Measurements from ENCODE around the gene ODC1.

Gene ODC1

DNA sequence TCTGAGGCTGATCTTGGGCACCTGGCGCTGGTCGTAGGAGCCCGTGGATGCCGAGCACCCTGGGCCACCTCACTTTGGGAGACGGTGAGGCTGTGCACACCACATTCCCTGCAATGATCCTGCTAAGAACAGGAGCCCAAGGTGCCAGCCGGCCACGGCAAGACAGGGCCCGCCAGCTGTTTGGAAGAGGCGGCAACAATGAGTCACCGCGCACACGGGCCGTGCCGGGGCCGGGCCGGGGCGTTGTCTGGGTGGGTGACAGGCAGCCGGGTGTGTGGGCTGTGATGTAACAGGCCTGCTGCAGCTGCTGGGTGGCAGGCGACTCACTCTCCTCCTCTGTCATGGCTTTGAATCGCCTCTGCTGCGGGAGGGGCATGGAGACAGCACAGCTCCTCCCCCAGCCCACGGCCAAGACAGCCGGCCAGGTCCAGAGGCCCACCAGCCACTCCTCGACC lies 49.7 kb upstream of the ODC1 start (continued):
- TF ChIP-seq, protein P1, sequence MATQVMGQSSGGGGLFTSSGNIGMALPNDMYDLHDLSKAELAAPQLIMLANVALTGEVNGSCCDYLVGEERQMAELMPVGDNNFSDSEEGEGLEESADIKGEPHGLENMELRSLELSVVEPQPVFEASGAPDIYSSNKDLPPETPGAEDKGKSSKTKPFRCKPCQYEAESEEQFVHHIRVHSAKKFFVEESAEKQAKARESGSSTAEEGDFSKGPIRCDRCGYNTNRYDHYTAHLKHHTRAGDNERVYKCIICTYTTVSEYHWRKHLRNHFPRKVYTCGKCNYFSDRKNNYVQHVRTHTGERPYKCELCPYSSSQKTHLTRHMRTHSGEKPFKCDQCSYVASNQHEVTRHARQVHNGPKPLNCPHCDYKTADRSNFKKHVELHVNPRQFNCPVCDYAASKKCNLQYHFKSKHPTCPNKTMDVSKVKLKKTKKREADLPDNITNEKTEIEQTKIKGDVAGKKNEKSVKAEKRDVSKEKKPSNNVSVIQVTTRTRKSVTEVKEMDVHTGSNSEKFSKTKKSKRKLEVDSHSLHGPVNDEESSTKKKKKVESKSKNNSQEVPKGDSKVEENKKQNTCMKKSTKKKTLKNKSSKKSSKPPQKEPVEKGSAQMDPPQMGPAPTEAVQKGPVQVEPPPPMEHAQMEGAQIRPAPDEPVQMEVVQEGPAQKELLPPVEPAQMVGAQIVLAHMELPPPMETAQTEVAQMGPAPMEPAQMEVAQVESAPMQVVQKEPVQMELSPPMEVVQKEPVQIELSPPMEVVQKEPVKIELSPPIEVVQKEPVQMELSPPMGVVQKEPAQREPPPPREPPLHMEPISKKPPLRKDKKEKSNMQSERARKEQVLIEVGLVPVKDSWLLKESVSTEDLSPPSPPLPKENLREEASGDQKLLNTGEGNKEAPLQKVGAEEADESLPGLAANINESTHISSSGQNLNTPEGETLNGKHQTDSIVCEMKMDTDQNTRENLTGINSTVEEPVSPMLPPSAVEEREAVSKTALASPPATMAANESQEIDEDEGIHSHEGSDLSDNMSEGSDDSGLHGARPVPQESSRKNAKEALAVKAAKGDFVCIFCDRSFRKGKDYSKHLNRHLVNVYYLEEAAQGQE (tag by site-specific recombination; IDR thresholded peaks at IDR 0.05), result no peak
- no peak for TF ChIP-seq ZNF350 (tag by site-specific recombination; IDR thresholded peaks at IDR 0.05)
- no peak for TF ChIP-seq ZNF221 (tag by site-specific recombination; IDR thresholded peaks at IDR 0.05; ENCODE audit: borderline replicate concordance)
- TF ChIP-seq, protein P2, sequence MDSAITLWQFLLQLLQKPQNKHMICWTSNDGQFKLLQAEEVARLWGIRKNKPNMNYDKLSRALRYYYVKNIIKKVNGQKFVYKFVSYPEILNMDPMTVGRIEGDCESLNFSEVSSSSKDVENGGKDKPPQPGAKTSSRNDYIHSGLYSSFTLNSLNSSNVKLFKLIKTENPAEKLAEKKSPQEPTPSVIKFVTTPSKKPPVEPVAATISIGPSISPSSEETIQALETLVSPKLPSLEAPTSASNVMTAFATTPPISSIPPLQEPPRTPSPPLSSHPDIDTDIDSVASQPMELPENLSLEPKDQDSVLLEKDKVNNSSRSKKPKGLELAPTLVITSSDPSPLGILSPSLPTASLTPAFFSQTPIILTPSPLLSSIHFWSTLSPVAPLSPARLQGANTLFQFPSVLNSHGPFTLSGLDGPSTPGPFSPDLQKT (IDR thresholded peaks at IDR 0.05; ENCODE audit: borderline replicate concordance, low read depth, low read length), result no peak
- no peak for TF ChIP-seq ZFP3 (tag by site-specific recombination; IDR thresholded peaks at IDR 0.05; ENCODE audit: low read depth)
- TF ChIP-seq, protein P3, sequence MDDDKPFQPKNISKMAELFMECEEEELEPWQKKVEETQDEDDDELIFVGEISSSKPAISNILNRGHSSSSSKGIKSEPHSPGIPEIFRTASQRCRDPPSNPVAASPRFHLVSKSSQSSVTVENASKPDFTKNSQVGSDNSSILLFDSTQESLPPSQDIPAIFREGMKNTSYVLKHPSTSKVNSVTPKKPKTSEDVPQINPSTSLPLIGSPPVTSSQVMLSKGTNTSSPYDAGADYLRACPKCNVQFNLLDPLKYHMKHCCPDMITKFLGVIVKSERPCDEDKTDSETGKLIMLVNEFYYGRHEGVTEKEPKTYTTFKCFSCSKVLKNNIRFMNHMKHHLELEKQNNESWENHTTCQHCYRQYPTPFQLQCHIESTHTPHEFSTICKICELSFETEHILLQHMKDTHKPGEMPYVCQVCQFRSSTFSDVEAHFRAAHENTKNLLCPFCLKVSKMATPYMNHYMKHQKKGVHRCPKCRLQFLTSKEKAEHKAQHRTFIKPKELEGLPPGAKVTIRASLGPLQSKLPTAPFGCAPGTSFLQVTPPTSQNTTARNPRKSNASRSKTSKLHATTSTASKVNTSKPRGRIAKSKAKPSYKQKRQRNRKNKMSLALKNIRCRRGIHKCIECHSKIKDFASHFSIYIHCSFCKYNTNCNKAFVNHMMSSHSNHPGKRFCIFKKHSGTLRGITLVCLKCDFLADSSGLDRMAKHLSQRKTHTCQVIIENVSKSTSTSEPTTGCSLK (tag by site-specific recombination; IDR thresholded peaks at IDR 0.05), result no peak
- TF ChIP-seq IKZF3 (tag by site-specific recombination; IDR thresholded peaks at IDR 0.05), result no peak
- no peak for TF ChIP-seq ZNF623 (tag by site-specific recombination; IDR thresholded peaks at IDR 0.05)
- TF ChIP-seq, protein P4, sequence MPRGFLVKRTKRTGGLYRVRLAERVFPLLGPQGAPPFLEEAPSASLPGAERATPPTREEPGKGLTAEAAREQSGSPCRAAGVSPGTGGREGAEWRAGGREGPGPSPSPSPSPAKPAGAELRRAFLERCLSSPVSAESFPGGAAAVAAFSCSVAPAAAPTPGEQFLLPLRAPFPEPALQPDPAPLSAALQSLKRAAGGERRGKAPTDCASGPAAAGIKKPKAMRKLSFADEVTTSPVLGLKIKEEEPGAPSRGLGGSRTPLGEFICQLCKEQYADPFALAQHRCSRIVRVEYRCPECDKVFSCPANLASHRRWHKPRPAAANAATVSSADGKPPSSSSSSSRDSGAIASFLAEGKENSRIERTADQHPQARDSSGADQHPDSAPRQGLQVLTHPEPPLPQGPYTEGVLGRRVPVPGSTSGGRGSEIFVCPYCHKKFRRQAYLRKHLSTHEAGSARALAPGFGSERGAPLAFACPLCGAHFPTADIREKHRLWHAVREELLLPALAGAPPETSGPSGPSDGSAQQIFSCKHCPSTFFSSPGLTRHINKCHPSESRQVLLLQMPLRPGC (tag by site-specific recombination; IDR thresholded peaks at IDR 0.05), result no peak
- no peak for TF ChIP-seq ZNF169 (tag by site-specific recombination; IDR thresholded peaks at IDR 0.05)
- TF ChIP-seq KLF7 (tag by site-specific recombination; IDR thresholded peaks at IDR 0.05; ENCODE audit: borderline replicate concordance), result 0 out of 2 replicates have a peak, but pooled peaks have one; percentile 57
- peak; percentile 56 for TF ChIP-seq KLF9 (tag by site-specific recombination; IDR thresholded peaks at IDR 0.05; ENCODE audit: low read depth)
- TF ChIP-seq ZNF677 (tag by site-specific recombination; IDR thresholded peaks at IDR 0.05), result no peak
- no peak for TF ChIP-seq BCL11A (tag by site-specific recombination; IDR thresholded peaks at IDR 0.05; ENCODE audit: low read depth)
- TF ChIP-seq ZNF544 (tag by site-specific recombination; IDR thresholded peaks at IDR 0.05), result no peak
- TF ChIP-seq, protein P5, sequence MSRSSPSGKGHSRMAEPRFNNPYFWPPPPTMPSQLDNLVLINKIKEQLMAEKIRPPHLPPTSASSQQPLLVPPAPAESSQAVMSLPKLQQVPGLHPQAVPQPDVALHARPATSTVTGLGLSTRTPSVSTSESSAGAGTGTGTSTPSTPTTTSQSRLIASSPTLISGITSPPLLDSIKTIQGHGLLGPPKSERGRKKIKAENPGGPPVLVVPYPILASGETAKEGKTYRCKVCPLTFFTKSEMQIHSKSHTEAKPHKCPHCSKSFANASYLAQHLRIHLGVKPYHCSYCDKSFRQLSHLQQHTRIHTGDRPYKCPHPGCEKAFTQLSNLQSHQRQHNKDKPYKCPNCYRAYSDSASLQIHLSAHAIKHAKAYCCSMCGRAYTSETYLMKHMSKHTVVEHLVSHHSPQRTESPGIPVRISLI (tag by site-specific recombination; IDR thresholded peaks at IDR 0.05), result no peak
- peak; percentile 82 for TF ChIP-seq ZNF600 (tag by site-specific recombination; IDR thresholded peaks at IDR 0.05)
- TF ChIP-seq, protein P6, sequence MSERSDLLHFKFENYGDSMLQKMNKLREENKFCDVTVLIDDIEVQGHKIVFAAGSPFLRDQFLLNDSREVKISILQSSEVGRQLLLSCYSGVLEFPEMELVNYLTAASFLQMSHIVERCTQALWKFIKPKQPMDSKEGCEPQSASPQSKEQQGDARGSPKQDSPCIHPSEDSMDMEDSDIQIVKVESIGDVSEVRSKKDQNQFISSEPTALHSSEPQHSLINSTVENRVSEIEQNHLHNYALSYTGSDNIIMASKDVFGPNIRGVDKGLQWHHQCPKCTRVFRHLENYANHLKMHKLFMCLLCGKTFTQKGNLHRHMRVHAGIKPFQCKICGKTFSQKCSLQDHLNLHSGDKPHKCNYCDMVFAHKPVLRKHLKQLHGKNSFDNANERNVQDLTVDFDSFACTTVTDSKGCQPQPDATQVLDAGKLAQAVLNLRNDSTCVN (tag by site-specific recombination; optimal IDR thresholded peaks at IDR 0.05), result peak; percentile 34
- TF ChIP-seq, protein P7, sequence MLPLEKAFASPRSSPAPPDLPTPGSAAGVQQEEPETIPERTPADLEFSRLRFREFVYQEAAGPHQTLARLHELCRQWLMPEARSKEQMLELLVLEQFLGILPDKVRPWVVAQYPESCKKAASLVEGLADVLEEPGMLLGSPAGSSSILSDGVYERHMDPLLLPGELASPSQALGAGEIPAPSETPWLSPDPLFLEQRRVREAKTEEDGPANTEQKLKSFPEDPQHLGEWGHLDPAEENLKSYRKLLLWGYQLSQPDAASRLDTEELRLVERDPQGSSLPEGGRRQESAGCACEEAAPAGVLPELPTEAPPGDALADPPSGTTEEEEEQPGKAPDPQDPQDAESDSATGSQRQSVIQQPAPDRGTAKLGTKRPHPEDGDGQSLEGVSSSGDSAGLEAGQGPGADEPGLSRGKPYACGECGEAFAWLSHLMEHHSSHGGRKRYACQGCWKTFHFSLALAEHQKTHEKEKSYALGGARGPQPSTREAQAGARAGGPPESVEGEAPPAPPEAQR (tag by site-specific recombination; IDR thresholded peaks at IDR 0.05), result no peak
- TF ChIP-seq, protein P8, sequence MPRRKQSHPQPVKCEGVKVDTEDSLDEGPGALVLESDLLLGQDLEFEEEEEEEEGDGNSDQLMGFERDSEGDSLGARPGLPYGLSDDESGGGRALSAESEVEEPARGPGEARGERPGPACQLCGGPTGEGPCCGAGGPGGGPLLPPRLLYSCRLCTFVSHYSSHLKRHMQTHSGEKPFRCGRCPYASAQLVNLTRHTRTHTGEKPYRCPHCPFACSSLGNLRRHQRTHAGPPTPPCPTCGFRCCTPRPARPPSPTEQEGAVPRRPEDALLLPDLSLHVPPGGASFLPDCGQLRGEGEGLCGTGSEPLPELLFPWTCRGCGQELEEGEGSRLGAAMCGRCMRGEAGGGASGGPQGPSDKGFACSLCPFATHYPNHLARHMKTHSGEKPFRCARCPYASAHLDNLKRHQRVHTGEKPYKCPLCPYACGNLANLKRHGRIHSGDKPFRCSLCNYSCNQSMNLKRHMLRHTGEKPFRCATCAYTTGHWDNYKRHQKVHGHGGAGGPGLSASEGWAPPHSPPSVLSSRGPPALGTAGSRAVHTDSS (tag by site-specific recombination; IDR thresholded peaks at IDR 0.05), result no peak
- TF ChIP-seq, protein P9, sequence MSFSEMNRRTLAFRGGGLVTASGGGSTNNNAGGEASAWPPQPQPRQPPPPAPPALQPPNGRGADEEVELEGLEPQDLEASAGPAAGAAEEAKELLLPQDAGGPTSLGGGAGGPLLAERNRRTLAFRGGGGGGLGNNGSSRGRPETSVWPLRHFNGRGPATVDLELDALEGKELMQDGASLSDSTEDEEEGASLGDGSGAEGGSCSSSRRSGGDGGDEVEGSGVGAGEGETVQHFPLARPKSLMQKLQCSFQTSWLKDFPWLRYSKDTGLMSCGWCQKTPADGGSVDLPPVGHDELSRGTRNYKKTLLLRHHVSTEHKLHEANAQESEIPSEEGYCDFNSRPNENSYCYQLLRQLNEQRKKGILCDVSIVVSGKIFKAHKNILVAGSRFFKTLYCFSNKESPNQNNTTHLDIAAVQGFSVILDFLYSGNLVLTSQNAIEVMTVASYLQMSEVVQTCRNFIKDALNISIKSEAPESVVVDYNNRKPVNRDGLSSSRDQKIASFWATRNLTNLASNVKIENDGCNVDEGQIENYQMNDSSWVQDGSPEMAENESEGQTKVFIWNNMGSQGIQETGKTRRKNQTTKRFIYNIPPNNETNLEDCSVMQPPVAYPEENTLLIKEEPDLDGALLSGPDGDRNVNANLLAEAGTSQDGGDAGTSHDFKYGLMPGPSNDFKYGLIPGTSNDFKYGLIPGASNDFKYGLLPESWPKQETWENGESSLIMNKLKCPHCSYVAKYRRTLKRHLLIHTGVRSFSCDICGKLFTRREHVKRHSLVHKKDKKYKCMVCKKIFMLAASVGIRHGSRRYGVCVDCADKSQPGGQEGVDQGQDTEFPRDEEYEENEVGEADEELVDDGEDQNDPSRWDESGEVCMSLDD (tag by site-specific recombination; IDR thresholded peaks at IDR 0.05), result peak; percentile 37; the same call in 1 of the 2 replicates
- TF ChIP-seq ZNF184 (tag by site-specific recombination; IDR thresholded peaks at IDR 0.05), result no peak
